Stimulated activated CD8-positive, alpha-beta memory T cell treated with anti-CD3 and anti-CD28 coated beads, Interleukin-2, amount 100 ng/mL, for 1 hour (primary cell): ENCODE measurements around the gene VCPKMT.
"Not testable (repeated sequence)": the region's sequence is repeated elsewhere in the genome, so short reads cannot be mapped to it uniquely, and the experiment has no call there.

Experiments used
- DNase-seq, 2 donors: peaks; one replicate each; pipeline ENCODE4 v3.0.0-alpha.2; 2020; ENCODE audit warnings: low read depth in 2 of 2

VCPKMT gene

GRCh38 chr14:50092006-50092555 lies 24.3 kb downstream of the VCPKMT start:
- no peak for DNase-seq

- no peak for DNase-seq
Measured at GRCh38 chr14:50091240-50091913, 25.0 kb downstream of the VCPKMT start.

GRCh38 chr14:50089208-50089607 lies 27.2 kb downstream of the VCPKMT start:
- DNase-seq, result no peak

GRCh38 chr14:50088731-50089130 lies 27.6 kb downstream of the VCPKMT start:
- DNase-seq, result no peak

DNA sequence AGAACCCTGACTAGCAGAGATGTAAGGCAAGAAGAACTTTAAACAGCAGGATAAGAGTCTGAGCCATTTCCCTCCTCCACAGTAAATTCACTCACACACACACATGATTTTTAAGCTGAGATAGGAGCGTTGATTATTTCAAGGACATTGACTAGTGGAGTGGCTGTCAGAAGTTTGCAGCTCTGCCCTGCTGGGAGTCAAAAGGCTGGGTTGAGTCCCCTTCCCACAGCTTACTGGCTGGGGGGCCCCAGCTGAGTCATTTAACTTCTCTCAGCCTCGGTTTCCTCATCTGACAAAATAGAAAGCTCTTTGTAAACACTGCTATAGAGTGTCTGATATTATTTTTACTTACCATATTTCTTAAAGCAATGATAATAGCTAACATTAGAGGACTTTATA lies 28.3 kb downstream of the VCPKMT start:
- DNase-seq, result no peak

- no peak for DNase-seq
Measured at GRCh38 chr14:50087341-50088116, 28.8 kb downstream of the VCPKMT start.

DNA sequence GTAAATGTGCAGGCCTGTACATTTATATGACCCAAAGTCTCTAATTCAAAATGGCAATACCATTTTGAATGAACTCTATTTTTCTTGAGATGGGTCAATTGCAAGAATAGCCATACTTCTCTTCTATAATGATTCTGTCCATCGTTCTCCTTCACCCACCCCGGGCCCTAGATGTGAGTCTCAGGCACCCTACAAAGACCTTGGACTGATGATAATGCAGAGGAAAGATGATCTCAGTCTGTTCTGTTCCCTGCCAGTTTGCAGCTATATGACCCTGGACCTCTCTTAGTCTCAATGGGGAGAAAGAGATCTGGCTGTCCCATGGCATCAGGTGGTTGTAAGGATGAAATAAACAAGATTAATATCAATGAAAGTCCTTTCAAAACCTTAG lies 30.1 kb downstream of the VCPKMT start:
- no peak for DNase-seq

GRCh38 chr14:50085570-50086320 lies 30.6 kb downstream of the VCPKMT start:
- DNase-seq, result no peak

- DNase-seq, result no peak
Measured at GRCh38 chr14:50084666-50085065, 31.7 kb downstream of the VCPKMT start.

- DNase-seq, result no peak
Measured at GRCh38 chr14:50083467-50084337, 32.7 kb downstream of the VCPKMT start.

- peak; percentile 63 to 69 for DNase-seq
Measured at GRCh38 chr14:50082784-50083466, 33.4 kb downstream of the VCPKMT start.

- DNase-seq, result no peak
Measured at GRCh38 chr14:50082308-50082742, 34.0 kb downstream of the VCPKMT start.

DNA sequence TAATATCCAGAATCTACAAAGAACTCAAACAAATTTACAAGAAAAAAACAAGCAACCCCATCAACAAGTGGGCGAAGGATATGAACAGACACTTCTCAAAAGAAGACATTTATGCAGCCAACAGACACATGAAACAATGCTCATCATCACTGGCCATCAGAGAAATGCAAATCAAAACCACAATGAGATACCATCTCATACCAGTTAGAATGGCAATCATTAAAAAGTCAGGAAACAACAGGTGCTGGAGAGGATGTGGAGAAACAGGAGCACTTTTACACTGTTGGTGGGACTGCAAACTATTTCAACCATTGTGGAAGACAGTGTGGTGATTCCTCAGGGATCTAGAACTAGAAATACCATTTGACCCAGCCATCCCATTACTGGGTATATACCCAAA lies 37.3 kb downstream of the VCPKMT start:
- not testable (repeated sequence) for DNase-seq

DNA sequence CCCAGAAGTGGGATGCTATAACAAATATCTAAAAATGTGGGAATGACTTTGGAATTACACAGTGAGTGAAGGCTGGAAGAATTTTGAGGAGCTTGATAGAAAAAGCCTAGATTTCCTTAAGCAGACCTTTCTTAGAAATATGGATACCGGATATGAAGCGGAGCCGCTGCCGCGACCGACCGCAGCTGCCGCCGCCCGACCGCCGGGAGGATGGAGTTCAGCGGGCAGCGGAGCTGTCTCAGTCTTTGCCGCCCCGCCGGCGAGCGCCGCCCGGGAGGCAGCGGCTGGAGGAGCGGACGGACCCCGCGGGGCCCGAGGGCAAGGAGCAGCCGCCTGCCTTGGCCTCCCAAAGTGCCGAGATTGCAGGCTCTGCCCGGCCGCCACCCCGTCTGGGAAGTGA lies 42.7 kb downstream of the VCPKMT start:
- not testable (repeated sequence) for DNase-seq

DNA sequence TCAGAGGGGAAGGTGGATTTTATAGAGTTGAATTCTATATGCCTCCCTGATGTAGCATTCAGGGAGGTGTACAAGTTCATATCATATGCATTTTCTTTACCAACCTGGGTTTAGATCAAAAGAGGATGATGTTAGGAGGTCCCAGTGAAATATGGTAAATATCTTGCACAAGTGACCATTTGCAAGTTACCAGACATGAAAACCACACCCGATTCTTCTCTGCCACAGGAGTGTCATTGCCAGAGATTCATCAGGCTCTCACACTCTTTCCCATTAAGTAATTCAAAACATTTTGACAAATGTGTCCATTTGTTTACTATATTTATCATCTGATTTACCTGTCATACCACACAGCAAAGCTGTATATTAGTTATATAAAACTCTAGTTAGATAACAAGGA lies 44.0 kb downstream of the VCPKMT start:
- no peak for DNase-seq

GRCh38 chr14:50070840-50071548 lies 45.4 kb downstream of the VCPKMT start:
- DNase-seq, result no peak

DNA sequence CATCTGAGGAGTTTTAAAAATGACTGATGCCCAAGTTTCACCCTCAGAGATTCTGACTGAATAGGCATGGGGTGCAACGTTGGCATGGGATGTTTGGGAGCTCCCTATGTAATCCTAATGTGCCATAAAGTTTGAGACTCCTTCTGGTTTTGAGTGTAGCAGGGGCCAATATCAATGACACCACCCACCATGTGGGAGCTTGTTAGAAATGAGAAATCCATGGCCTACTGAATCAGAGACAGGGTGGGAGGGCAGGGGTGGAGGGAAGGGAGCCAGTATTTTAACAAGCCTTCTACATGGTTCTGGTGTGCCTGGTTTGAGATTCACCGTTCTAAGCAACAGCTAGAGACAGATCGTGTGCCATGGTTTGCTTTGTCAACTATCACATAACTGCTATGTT lies 46.1 kb downstream of the VCPKMT start:
- DNase-seq, result no peak

DNA sequence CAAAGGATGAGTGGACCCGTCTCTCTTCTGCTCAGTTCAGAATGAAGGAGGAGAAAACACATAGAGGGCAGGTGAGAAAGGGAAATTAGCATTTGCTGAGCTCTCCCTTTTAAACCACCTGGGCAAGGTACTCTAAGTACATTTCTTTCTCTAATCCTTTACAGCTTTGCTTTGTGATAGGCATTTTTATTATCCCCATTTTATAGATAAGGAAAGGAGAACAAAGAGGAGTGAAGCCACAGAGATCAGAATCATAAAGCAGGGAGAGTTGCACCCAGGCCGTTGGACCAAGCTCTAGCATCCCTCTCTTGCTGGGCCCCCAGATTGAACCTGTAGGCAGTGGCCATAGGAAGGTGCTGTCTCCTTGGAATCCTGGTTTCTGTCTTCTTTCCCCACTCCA lies 47.0 kb downstream of the VCPKMT start:
- no peak for DNase-seq

GRCh38 chr14:50068496-50068895 lies 47.9 kb downstream of the VCPKMT start:
- DNase-seq, result no peak
